GM12878 (cell line): Measurements from ENCODE around the gene PLA2G15. TPM values are rescaled to one million over a fixed set of nuclear protein-coding genes. Genes with fewer than 3 reads are reported as not detected.
A peak's percentile ranks its signal among the peaks of the same experiment; 100 is the strongest.

Experiments used
- ATAC-seq: fragments of 200-7000 bp; cut with Tn5 transposase; 3 replicates; pipeline ENCODE4 v1.9.1; 2020; ENCODE audit warnings: mild to moderate bottlenecking, moderate library complexity
- BruUV-seq: library from RNA; stranded (reverse); fragments of 400-500 nt; replicated peaks from 2 replicates; lab custom pipeline; 2021; lab: Mats Ljungman, UMichigan
- CTCF ChIA-PET: fragments of 300-600 bp; sonication (Branson Sonifier 250); formaldehyde crosslinking; extraction: SDS; loops from one replicate; lab custom pipeline; 2021; ENCODE audit warnings: inconsistent platforms; lab: Yijun Ruan, JAX
- POLR2A ChIA-PET: fragments of 350-600 bp; formaldehyde crosslinking; extraction: SDS; loops from one replicate; lab custom pipeline; 2021; ENCODE audit warnings: inconsistent platforms; lab: Charles Lee
- RAD21 ChIA-PET: fragments of 300-600 bp; sonication (Branson Sonifier 250); formaldehyde crosslinking; loops from one replicate; lab custom pipeline; 2023; ENCODE audit warnings: antibody characterized with exemption; ENCODE audit not compliant: unreplicated experiment; lab: Charles Lee
- SMC1A ChIA-PET: fragments of 300-600 bp; sonication (Branson Sonifier 250); formaldehyde crosslinking; loops from one replicate; lab custom pipeline; 2023; ENCODE audit not compliant: unreplicated experiment, uncharacterized antibody; lab: Charles Lee
- DNase-seq: peaks from one replicate; pipeline ENCODE4 v3.0.0-alpha.2; 2011; ENCODE audit warnings: low read depth, low spot score
- FAIRE-seq: peaks from 3 replicates; lab custom pipeline; 2011; peaks lifted over from hg19 to GRCh38; lab: Jason Lieb, UNC
- H2AFZ ChIP-seq: 2 replicates; pipeline ENCODE4 v1.6.0; 2011; ENCODE audit warnings: low read depth, low read length, control low read depth; ENCODE audit not compliant: control insufficient read depth
- H3K27ac ChIP-seq: 2 replicates; pipeline ENCODE4 v1.5.1; 2011; ENCODE audit warnings: control low read depth; ENCODE audit not compliant: control insufficient read depth, insufficient read depth
- H3K27me3 ChIP-seq, 2 experiments: replicated peaks in 1 of 2; 2 replicates each; pipeline versions ENCODE4 v1.6.0 to v1.6.1; 2011; ENCODE audit warnings: low read length in 1 of 2; ENCODE audit not compliant: control insufficient read depth in 2 of 2, insufficient read depth in 2 of 2
- H3K36me3 ChIP-seq, 2 experiments: 2 replicates each; pipeline ENCODE4 v1.5.1; 2011; ENCODE audit warnings: low read length in 1 of 2; ENCODE audit not compliant: control insufficient read depth in 2 of 2, insufficient read depth in 2 of 2
- H3K4me1 ChIP-seq: 2 replicates; pipeline ENCODE4 v1.6.1; 2011; ENCODE audit warnings: mild to moderate bottlenecking, low read length, moderate library complexity, mixed read lengths; ENCODE audit not compliant: control insufficient read depth, insufficient read depth
- H3K4me2 ChIP-seq: 2 replicates; pipeline ENCODE4 v1.6.0; 2011; ENCODE audit warnings: control low read depth; ENCODE audit not compliant: control insufficient read depth, insufficient read depth
- H3K4me3 ChIP-seq: fragments of 200-600 bp; sonication (generic); 2 replicates; pipeline ENCODE4 v1.5.1; 2016
- H3K79me2 ChIP-seq: 2 replicates; pipeline ENCODE4 v1.6.0; 2011; ENCODE audit warnings: low read length; ENCODE audit not compliant: control insufficient read depth, insufficient read depth
- H3K9ac ChIP-seq: 2 replicates; pipeline ENCODE4 v1.8.0; 2011; ENCODE audit warnings: low read length, control low read depth, mixed read lengths; ENCODE audit not compliant: control insufficient read depth, insufficient read depth
- H3K9me3 ChIP-seq: replicated peaks from 3 replicates; pipeline ENCODE4 v1.5.1; 2011; ENCODE audit warnings: mild to moderate bottlenecking, low read length; ENCODE audit not compliant: control insufficient read depth, insufficient read depth
- H4K20me1 ChIP-seq: 2 replicates; pipeline ENCODE4 v1.6.0; 2011; ENCODE audit not compliant: control insufficient read depth, insufficient read depth
- CEBPB ChIP-seq, 2 experiments: fragments of 150-350 bp in 1 of 2; IDR thresholded peaks; 2 replicates each; pipeline ENCODE4 v1.6.1; 2012 to 2014; ENCODE audit warnings: low read depth in 2 of 2, low read length in 2 of 2, borderline replicate concordance in 1 of 2, inconsistent platforms in 1 of 2
- DPF2 ChIP-seq: fragments of 450-650 bp; IDR thresholded peaks from 2 replicates; pipeline ENCODE4 v1.6.1; 2017; ENCODE audit warnings: mild to moderate bottlenecking
- ESRRA ChIP-seq: IDR thresholded peaks from 2 replicates; pipeline ENCODE4 v1.6.1; 2012; ENCODE audit warnings: mild to moderate bottlenecking, low read length, improper control_type of control experiment
- MEF2A ChIP-seq: IDR thresholded peaks from 2 replicates; pipeline ENCODE4 v1.6.1; 2011; ENCODE audit warnings: low read depth, mild to moderate bottlenecking, low read length, moderate library complexity; ENCODE audit not compliant: insufficient read depth
- MXI1 ChIP-seq: fragments of 150-350 bp; IDR thresholded peaks from 2 replicates; pipeline ENCODE4 v1.6.1; 2011; ENCODE audit warnings: low read depth, mild to moderate bottlenecking, inconsistent platforms, low read length, improper control_type of control experiment
- NFIC ChIP-seq: IDR thresholded peaks from 2 replicates; pipeline ENCODE4 v1.6.1; 2012; ENCODE audit warnings: low read depth, mild to moderate bottlenecking, inconsistent platforms, low read length, moderate library complexity
- NR2C1 ChIP-seq: fragments of 450-650 bp; IDR thresholded peaks from 2 replicates; pipeline ENCODE4 v1.6.1; 2017; ENCODE audit warnings: antibody characterized with exemption, mild to moderate bottlenecking, moderate library complexity
- NR2F1 ChIP-seq: fragments of 450-650 bp; conservative IDR thresholded peaks from 2 replicates; pipeline ENCODE4 v1.6.1; 2017; ENCODE audit warnings: mild to moderate bottlenecking
- PAX8 ChIP-seq: fragments of 450-650 bp; IDR thresholded peaks from 2 replicates; pipeline ENCODE4 v1.6.1; 2017; ENCODE audit warnings: mild to moderate bottlenecking, moderate library complexity
- SMC3 ChIP-seq: IDR thresholded peaks from 2 replicates; pipeline ENCODE4 v1.6.1; 2011; ENCODE audit warnings: low read length, improper control_type of control experiment, borderline replicate concordance
- WRNIP1 ChIP-seq: IDR thresholded peaks from 2 replicates; pipeline ENCODE4 v1.6.1; 2011; ENCODE audit warnings: low read depth, low read length, improper control_type of control experiment, borderline replicate concordance
- ZNF217 ChIP-seq: fragments of 450-650 bp; IDR thresholded peaks from 2 replicates; pipeline ENCODE4 v1.6.1; 2017; ENCODE audit warnings: antibody characterized with exemption, mild to moderate bottlenecking
- WGBS: methylation state at CpG from one replicate; pipeline ENCODE4 v1.1.6; 2016; ENCODE audit warnings: low lambda C conversion rate; ENCODE audit not compliant: insufficient replicate concordance, insufficient coverage; ENCODE audit errors: missing lambda C conversion rate; 5-methylcytosine and 5-hydroxymethylcytosine counted together
- in situ Hi-C: fragments of 300-500 bp; cut with MboI; formaldehyde crosslinking; loops from 9 replicates; pipeline ENCODE4 v1.14.3; 2018; ENCODE audit warnings: mixed read lengths
- intact Hi-C: fragments of 100-400 bp; cut with micrococcal nuclease; formaldehyde crosslinking; loops from one replicate; pipeline ENCODE4 v1.14.2; 2022; ENCODE audit not compliant: unreplicated experiment
- polyA plus RNA-seq, 11 experiments: library from polyadenylated mRNA; depleted of rRNA in 4 of 11; unstranded in 6 of 11; stranded (reverse) in 5 of 11; fragments of >200 nt; fragmentation: Nextera tagmentation in 4 of 11; fragmentation: Illumina TruSeq in 1 of 11; extraction: Ambion mirVana in 4 of 11; extraction: Trizol in 1 of 11; gene quantifications; 1 replicate in 1 of 11; 2 replicates in 10 of 11; pipeline versions ENCODE4 v1.2.1 to v1.2.3, GENCODE V29; 2011 to 2016; ENCODE audit warnings: inconsistent platforms in 2 of 11, missing spikeins in 2 of 11, low read depth in 1 of 11
- total RNA-seq, 4 experiments: library from RNA; depleted of rRNA in 3 of 4; stranded (reverse); fragments of >200 nt in 3 of 4; fragmentation: Illumina TruSeq in 1 of 4; extraction: Trizol in 1 of 4; gene quantifications; 2 replicates each; pipeline versions ENCODE4 v1.2.1 to v1.2.3, GENCODE V29; 2013 to 2021
- TF ChIP-seq, protein P1 (sequence below): IDR thresholded peaks from 2 replicates; pipeline ENCODE4 v1.6.1; 2012; ENCODE audit warnings: low read depth, low read length, improper control_type of control experiment
- TF ChIP-seq, protein P2 (sequence below): fragments of 450-650 bp; IDR thresholded peaks from 2 replicates; pipeline ENCODE4 v1.6.1; 2018; ENCODE audit warnings: borderline replicate concordance, mild to moderate bottlenecking; ENCODE audit not compliant: partially characterized antibody

The PLA2G15 gene
- total and polyA plus RNA-seq, 10 of the 15 experiments (the other 5 are each of a cell fraction or from before 2014, with no cell fraction given) = 0.31 to 9.4 (median 6.8) TPM

DNA sequence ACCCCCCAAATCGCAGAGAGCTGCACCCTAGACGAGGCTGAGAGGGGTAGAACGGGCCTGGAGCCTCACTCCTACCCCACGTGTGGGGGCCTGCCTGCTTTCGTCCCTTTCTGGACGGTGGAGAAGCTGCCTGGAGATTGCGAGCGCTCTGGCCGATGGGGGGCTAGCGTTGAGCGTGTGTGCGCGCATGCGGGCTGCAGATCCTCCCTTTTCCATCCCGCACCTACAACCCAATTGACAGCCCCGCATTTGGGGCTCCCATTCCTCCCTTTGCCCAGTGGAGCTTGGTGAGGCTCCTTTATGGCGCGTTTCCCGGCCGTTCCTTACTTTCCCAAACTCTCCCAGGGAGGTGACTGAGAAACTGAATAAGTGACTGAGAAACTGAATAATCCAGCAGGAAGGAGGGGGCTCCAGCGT lies 8.3 kb upstream of the PLA2G15 start:
- in situ Hi-C loops (no loop called here), intact Hi-C loops (loop anchor here (1.0 kb wide), 1 partner anchor 91 kb away; no protein-coding TSS in a partner anchor)
- DNase-seq = no peak
- H3K79me2 ChIP-seq = no peaks in the 10 kb centered on the region
- WGBS = 17% methylated on average over 21 of the region's 21 CpGs
- SMC1A ChIA-PET = interaction anchor here (1.0 to 3.2 kb wide), 4 partner anchors 9 to 152 kb away, joined by 3 to 18 read pairs (median 12); partner anchors contain the start of gene NFATC3
- TF ChIP-seq MXI1 = no peak
- TF ChIP-seq CEBPB (IDR thresholded peaks at IDR 0.05; ENCODE audit: borderline replicate concordance in 1 of 2, low read depth in 2 of 2, low read length in 2 of 2) = no peak
- no peak for TF ChIP-seq WRNIP1
- TF ChIP-seq, protein P1, sequence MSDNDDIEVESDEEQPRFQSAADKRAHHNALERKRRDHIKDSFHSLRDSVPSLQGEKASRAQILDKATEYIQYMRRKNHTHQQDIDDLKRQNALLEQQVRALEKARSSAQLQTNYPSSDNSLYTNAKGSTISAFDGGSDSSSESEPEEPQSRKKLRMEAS = no peak
- TF ChIP-seq NR2C1 = no peak
- TF ChIP-seq DPF2 = no peak
- TF ChIP-seq, protein P2, sequence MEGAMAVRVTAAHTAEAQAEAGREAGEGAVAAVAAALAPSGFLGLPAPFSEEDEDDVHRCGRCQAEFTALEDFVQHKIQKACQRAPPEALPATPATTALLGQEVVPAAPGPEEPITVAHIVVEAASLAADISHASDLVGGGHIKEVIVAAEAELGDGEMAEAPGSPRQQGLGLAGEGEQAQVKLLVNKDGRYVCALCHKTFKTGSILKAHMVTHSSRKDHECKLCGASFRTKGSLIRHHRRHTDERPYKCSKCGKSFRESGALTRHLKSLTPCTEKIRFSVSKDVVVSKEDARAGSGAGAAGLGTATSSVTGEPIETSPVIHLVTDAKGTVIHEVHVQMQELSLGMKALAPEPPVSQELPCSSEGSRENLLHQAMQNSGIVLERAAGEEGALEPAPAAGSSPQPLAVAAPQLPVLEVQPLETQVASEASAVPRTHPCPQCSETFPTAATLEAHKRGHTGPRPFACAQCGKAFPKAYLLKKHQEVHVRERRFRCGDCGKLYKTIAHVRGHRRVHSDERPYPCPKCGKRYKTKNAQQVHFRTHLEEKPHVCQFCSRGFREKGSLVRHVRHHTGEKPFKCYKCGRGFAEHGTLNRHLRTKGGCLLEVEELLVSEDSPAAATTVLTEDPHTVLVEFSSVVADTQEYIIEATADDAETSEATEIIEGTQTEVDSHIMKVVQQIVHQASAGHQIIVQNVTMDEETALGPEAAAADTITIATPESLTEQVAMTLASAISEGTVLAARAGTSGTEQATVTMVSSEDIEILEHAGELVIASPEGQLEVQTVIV = no peak
- no peak for TF ChIP-seq NR2F1
- TF ChIP-seq MEF2A = no peak
- no peak for TF ChIP-seq ZNF217
- TF ChIP-seq SMC3 = no peak
- TF ChIP-seq PAX8 = no peak
- TF ChIP-seq NFIC = no peak
- no peak for TF ChIP-seq ESRRA
- H3K4me3 ChIP-seq = peak overlapping the region; percentile 62
- no peaks in the 10 kb centered on the region for H3K9me3 ChIP-seq
- H2AFZ ChIP-seq = peak overlapping the region; percentile 97
- ATAC-seq = peak; percentile 17
- RAD21 ChIA-PET = interaction anchor here (0.7 to 2.9 kb wide), 8 partner anchors 10 to 152 kb away, joined by 3 to 22 read pairs (median 3); partner anchors contain the start of genes NFATC3 and SLC7A6
- no peaks in the 10 kb centered on the region for H3K27me3 ChIP-seq
- H3K27ac ChIP-seq = peak overlapping the region; percentile 14; the same call in 1 of the 2 replicates
- peak overlapping the region; percentile 68 for H3K9ac ChIP-seq
- POLR2A ChIA-PET = interaction anchor here (0.5 to 1.3 kb wide), 5 partner anchors 8 to 182 kb away, joined by 3 to 4 read pairs (median 3); partner anchors contain the start of gene NFATC3
- no peaks in the 10 kb centered on the region for H4K20me1 ChIP-seq
- H3K4me2 ChIP-seq = peak overlapping the region; percentile 98
- FAIRE-seq = no peak
- CTCF ChIA-PET = interaction anchor here (0.6 to 3.5 kb wide), 9 partner anchors 9 to 474 kb away, joined by 3 to 26 read pairs (median 4); partner anchors contain the start of gene PLA2G15
- H3K36me3 ChIP-seq = no peaks in the 10 kb centered on the region
- peaks cover 11% of the 10 kb centered on the region for H3K4me1 ChIP-seq
- no TSS peak for BruUV-seq
